Panc1 (cell line): ENCODE results near the gene TMTC2.

Experiments used
- SIN3A ChIP-seq: IDR thresholded peaks from 2 replicates; pipeline ENCODE4 v1.6.1; 2012; ENCODE audit warnings: low read depth, mild to moderate bottlenecking, low read length, moderate library complexity, borderline replicate concordance; ENCODE audit not compliant: insufficient read depth
- TF ChIP-seq, protein P1 (sequence below): fragments of 450-650 bp; IDR thresholded peaks from 2 replicates; pipeline ENCODE4 v1.5.1; 2017; ENCODE audit warnings: mild to moderate bottlenecking

GRCh38 chr12:83092129-83092528, 405.4 kb downstream of the TMTC2 start:
- no peak for TF ChIP-seq SIN3A
- TF ChIP-seq, protein P1, sequence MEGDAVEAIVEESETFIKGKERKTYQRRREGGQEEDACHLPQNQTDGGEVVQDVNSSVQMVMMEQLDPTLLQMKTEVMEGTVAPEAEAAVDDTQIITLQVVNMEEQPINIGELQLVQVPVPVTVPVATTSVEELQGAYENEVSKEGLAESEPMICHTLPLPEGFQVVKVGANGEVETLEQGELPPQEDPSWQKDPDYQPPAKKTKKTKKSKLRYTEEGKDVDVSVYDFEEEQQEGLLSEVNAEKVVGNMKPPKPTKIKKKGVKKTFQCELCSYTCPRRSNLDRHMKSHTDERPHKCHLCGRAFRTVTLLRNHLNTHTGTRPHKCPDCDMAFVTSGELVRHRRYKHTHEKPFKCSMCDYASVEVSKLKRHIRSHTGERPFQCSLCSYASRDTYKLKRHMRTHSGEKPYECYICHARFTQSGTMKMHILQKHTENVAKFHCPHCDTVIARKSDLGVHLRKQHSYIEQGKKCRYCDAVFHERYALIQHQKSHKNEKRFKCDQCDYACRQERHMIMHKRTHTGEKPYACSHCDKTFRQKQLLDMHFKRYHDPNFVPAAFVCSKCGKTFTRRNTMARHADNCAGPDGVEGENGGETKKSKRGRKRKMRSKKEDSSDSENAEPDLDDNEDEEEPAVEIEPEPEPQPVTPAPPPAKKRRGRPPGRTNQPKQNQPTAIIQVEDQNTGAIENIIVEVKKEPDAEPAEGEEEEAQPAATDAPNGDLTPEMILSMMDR = no peak
